NT2/D1 (cell line): ENCODE results near the gene INTS7.

Source experiments
- SUZ12 ChIP-seq: IDR thresholded peaks from 2 replicates; pipeline ENCODE4 v1.6.1; 2011; ENCODE audit not compliant: insufficient read length, insufficient read depth; ENCODE audit errors: extremely low read depth
- YY1 ChIP-seq: IDR thresholded peaks from 2 replicates; pipeline ENCODE4 v1.6.1; 2011; ENCODE audit not compliant: insufficient read length, insufficient read depth
- ZNF274 ChIP-seq: IDR thresholded peaks from 2 replicates; pipeline ENCODE4 v1.6.1; 2011; ENCODE audit warnings: mild to moderate bottlenecking, low read depth, low read length

DNA sequence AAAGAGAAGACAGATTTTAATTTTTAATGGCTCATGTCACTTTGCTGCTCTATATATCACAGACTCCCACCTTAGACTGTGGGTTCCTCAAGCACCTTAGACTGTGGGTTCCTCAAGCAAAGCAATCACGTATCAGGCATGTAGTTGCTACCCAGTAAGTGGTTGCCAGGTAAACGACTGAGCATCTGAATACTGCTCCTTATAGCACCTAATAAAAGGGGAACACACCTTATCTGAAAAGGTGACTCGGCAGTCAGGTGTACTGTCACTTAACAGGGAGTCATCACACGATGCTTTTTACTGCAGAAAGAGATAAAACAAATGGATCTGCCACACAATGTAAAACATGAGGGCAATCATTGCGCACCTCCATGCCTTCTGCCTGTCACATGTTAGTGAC is 112.3 kb downstream of the INTS7 start:
- TF ChIP-seq SUZ12 (no peak), ZNF274 (no peak), YY1 (no peak)
